OCI-LY7 (cell line): ENCODE measurements around the gene DEAF1. TPM values are rescaled to one million over a fixed set of nuclear protein-coding genes. Genes with fewer than 3 reads are reported as not detected.
A peak's percentile ranks its signal among the peaks of the same experiment; 100 is the strongest.

Experiments
- BruUV-seq: library from RNA; stranded (reverse); fragments of 400-500 nt; replicated peaks from 2 replicates; lab custom pipeline; 2021; lab: Mats Ljungman, UMichigan
- CTCF ChIA-PET: fragments of 300-600 bp; sonication (Branson Sonifier 250); formaldehyde crosslinking; loops from one replicate; lab custom pipeline; 2022; ENCODE audit warnings: antibody characterized with exemption; ENCODE audit not compliant: unreplicated experiment; lab: Charles Lee
- POLR2A ChIA-PET: fragments of 300-600 bp; sonication (Branson Sonifier 250); formaldehyde crosslinking; loops from one replicate; lab custom pipeline; 2022; ENCODE audit warnings: antibody characterized with exemption; lab: Charles Lee
- DNase-seq: peaks from one replicate; pipeline ENCODE4 v3.0.0-alpha.2; 2015; ENCODE audit warnings: low spot score
- H2AFZ ChIP-seq: fragments of 200-600 bp; sonication (generic), shearing (Covaris generic); 2 replicates; pipeline ENCODE4 v1.6.1; 2014; ENCODE audit warnings: mild to moderate bottlenecking, antibody characterized with exemption, low read length, moderate library complexity
- H3K27ac ChIP-seq: fragments of 200-600 bp; sonication (generic); 2 replicates; pipeline ENCODE4 v1.5.1; 2014; ENCODE audit warnings: mixed run types, low read depth, mild to moderate bottlenecking, moderate library complexity, low read length, inconsistent platforms; ENCODE audit not compliant: poor library complexity, severe bottlenecking
- H3K36me3 ChIP-seq: fragments of 200-600 bp; sonication (generic); 2 replicates; pipeline ENCODE4 v1.6.1; 2014; ENCODE audit warnings: mild to moderate bottlenecking, antibody characterized with exemption, low read length, moderate library complexity, mixed read lengths; ENCODE audit not compliant: insufficient read depth
- H3K4me1 ChIP-seq: fragments of 200-600 bp; sonication (generic); 2 replicates; pipeline ENCODE4 v1.5.1; 2014; ENCODE audit warnings: mild to moderate bottlenecking, low read length; ENCODE audit not compliant: insufficient read depth, poor library complexity, severe bottlenecking
- H3K4me2 ChIP-seq: fragments of 200-600 bp; sonication (generic); 2 replicates; pipeline ENCODE4 v1.6.1; 2014; ENCODE audit warnings: mild to moderate bottlenecking, low read length
- H3K4me3 ChIP-seq: fragments of 200-600 bp; sonication (generic); 2 replicates; pipeline ENCODE4 v1.5.1; 2014; ENCODE audit warnings: mild to moderate bottlenecking, low read depth, low read length; ENCODE audit not compliant: poor library complexity, severe bottlenecking
- H3K79me2 ChIP-seq: fragments of 200-600 bp; sonication (generic); 2 replicates; pipeline ENCODE4 v1.6.1; 2016; ENCODE audit warnings: low read depth, mild to moderate bottlenecking, low read length, moderate library complexity, mixed read lengths; ENCODE audit not compliant: insufficient read depth
- H3K9me2 ChIP-seq: fragments of 200-600 bp; sonication (generic); 2 replicates; pipeline ENCODE4 v1.6.1; 2016; ENCODE audit warnings: mild to moderate bottlenecking, low read length, mixed read lengths; ENCODE audit not compliant: insufficient read depth
- H3K9me3 ChIP-seq: fragments of 200-600 bp; sonication (generic); 2 replicates; pipeline ENCODE4 v1.6.1; 2014; ENCODE audit warnings: mild to moderate bottlenecking, mixed run types, low read length, mixed read lengths
- H4K20me1 ChIP-seq: fragments of 200-600 bp; sonication (generic); 2 replicates; pipeline ENCODE4 v1.6.1; 2014; ENCODE audit warnings: mild to moderate bottlenecking, antibody characterized with exemption, low read length, moderate library complexity, mixed read lengths; ENCODE audit not compliant: insufficient read depth
- CTCF ChIP-seq: fragments of 200-600 bp; sonication (generic); conservative IDR thresholded peaks from 2 replicates; pipeline ENCODE4 v1.5.1; 2014; ENCODE audit warnings: mild to moderate bottlenecking, antibody characterized with exemption, low read length, moderate library complexity, mixed read lengths
- EZH2phosphoT487 ChIP-seq: fragments of 200-600 bp; sonication (generic); IDR thresholded peaks from 2 replicates; pipeline ENCODE4 v1.6.1; 2018; ENCODE audit warnings: low read depth, borderline replicate concordance, mild to moderate bottlenecking, mixed run types, antibody characterized with exemption, low read length, moderate library complexity, mixed read lengths
- intact Hi-C: fragments of 100-400 bp; cut with micrococcal nuclease; formaldehyde crosslinking; loops from one replicate; pipeline ENCODE4 v1.10.0; 2022; ENCODE audit not compliant: unreplicated experiment
- total RNA-seq, 2 experiments: library from RNA; depleted of rRNA in 1 of 2; stranded (reverse); fragments of >200 nt in 1 of 2; shearing (Covaris generic) in 1 of 2; gene quantifications; 2 replicates each; pipeline ENCODE4 v1.2.3, GENCODE V29; 2014 to 2022

Gene DEAF1
- total RNA-seq, 2 experiments from 2014 or later, result 42.7 to 66.2 TPM

DNA sequence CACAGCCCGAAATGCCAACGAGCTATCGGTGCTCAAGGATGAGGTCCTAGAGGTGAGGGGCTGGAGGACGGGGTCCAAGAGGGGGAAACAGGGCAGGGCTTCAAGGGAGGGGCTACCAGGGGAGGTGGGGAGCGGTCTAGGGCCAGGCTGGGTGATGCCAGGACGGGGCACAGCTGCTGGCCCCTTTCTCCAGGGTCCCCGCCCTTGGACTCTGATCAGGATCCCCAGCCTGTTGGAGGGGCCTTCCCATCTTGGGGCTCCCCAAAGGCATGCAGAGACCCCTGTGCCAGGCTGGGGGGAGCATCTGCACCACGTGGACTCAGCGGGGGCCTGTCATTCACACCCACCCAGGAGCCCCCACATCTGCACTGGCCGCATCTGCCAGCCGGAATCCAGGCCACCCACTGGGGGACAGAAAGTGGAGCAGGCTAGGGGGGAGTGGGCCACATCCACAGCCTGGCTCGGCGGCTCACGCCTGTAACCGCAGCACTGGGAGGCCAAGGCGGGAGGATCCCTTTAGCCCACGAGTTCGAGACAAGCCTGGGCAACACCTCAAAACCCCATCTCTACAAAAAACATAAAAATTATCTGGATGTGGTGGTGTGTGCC lies 29.9 kb upstream of the DEAF1 start:
- Histone ChIP-seq H3K4me2 (peak overlapping the region; percentile 49), H3K36me3 (no peaks in the 10 kb centered on the region), H3K79me2 (no peaks in the 10 kb centered on the region), H3K27ac (no peak overlapping the region), H3K9me2 (no peaks in the 10 kb centered on the region), H3K4me3 (no peak overlapping the region), H2AFZ (no peak overlapping the region), H3K9me3 (no peaks in the 10 kb centered on the region), H3K4me1 (peaks cover 58% of the 10 kb centered on the region), H4K20me1 (no peaks in the 10 kb centered on the region)
- no TSS peak for BruUV-seq
- CTCF ChIA-PET, result interaction anchor here (0.6 to 1.1 kb wide), 2 partner anchors 29 to 162 kb away, joined by 6 to 12 read pairs; partner anchors contain the start of gene TMEM80
- intact Hi-C loops, result loop anchor here (5.0 kb wide), 1 partner anchor 168 kb away; no protein-coding TSS in a partner anchor
- DNase-seq, result no peak
- POLR2A ChIA-PET, result interaction anchor here (0.6 to 2.7 kb wide), 2 partner anchors 22 to 93 kb away, joined by 3 to 7 read pairs; partner anchors contain the start of gene TALDO1
- TF ChIP-seq CTCF (no peak), EZH2phosphoT487 (no peak)

DNA sequence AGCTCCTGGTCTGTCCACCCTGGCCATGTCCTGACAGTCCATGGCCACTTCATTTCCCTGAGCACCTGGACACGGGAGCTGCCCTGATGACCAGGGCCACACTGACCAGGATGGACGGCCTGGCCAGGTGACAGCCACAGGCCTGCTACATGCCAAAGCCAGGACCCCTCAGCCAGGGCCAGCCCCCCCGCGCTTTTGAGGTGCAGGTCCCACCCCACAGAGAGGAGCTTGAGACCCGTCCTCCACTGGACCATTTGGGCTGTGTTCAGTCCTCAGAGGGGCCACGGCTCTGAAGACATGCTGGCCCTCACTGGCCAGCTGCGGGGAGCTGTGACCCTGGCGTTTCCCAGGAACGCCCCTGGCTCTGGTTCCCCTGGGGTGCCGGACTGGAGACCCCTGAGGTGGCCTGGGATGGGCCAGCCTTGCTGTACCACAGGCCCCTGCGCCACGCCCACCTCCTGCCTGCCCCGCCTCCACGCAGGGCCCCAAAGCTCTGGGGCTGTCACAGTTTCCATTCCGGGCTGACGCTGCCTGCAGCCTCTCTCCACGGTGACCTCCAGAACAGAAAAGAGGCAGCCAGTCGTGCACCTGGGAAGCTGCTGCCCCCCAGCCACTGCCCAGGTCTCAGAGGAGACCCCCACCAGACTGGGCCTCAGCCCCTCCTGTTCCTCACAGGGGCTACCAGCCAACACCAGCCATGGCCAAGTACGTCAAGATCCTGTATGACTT lies 29.2 kb upstream of the DEAF1 start:
- peak overlapping the region; percentile 49 for H3K4me2 ChIP-seq
- ChIA-PET CTCF (interaction anchor here (0.5 to 1.1 kb wide), 4 partner anchors 28 to 170 kb away, joined by 3 to 12 read pairs (median 8); partner anchors contain the start of gene TMEM80), POLR2A (interaction anchor here (0.6 to 2.7 kb wide), 3 partner anchors 23 to 92 kb away, joined by 3 to 7 read pairs (median 3); partner anchors contain the start of gene TALDO1)
- no peak overlapping the region for H3K4me3 ChIP-seq
- no peak overlapping the region for H3K27ac ChIP-seq
- intact Hi-C loops, result loop anchor here (5.0 kb wide), 1 partner anchor 167 kb away; no protein-coding TSS in a partner anchor
- no peaks in the 10 kb centered on the region for H4K20me1 ChIP-seq
- H3K79me2 ChIP-seq, result no peaks in the 10 kb centered on the region
- no peaks in the 10 kb centered on the region for H3K36me3 ChIP-seq
- no TSS peak for BruUV-seq
- H3K4me1 ChIP-seq, result peaks cover 53% of the 10 kb centered on the region
- TF ChIP-seq EZH2phosphoT487, result no peak
- TF ChIP-seq CTCF, result no peak
- DNase-seq, result peak; percentile 37
- no peak overlapping the region for H2AFZ ChIP-seq
- H3K9me2 ChIP-seq, result no peaks in the 10 kb centered on the region
- H3K9me3 ChIP-seq, result no peaks in the 10 kb centered on the region
